ENCODE data around the gene AP2A1.

DNA sequence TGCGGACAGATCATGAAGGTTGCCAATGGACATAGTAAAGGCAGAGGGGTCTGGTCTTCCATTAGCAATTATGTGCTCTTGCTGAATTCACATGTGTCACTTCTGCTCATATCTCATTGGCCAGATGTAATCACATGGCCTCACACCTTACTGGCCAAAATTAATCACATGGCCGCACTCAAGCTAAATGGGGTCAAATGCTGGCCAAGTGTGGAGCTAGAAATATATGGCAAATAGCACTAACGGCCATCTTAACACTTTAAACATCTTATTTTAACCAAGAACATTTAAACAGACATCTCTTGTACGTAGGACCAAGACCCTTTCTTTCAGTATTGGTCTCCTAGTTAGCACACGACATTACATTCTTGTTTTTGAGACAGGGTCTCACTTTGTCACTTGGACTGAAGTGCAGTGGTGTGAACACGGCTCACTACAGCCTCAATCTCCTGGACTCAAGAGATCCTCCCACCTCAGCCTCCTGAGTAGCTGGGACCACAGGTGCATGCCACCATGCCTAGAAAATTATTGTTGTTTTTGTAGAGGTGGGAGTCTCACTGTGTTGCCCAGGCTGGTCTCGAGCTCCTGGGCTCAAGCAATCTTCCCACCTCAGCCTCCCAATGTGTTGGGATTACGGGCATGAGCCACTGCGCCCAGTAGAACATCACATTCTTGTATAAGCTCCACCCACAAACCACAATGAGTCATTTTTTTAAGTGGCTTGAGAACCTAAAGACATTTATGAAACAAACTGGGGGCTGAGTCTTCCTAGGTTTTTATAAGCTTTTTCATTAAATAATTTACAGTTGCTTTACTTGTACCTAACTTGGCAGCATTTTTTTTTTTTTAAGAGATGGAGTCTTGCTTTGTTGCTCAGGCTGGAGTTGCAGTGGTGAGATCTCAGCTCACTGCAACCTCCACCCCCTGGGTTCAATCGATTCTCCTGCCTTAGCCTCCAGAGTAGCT, 81.2 kb downstream of the AP2A1 start:
- TF ChIP-seq, protein P1, sequence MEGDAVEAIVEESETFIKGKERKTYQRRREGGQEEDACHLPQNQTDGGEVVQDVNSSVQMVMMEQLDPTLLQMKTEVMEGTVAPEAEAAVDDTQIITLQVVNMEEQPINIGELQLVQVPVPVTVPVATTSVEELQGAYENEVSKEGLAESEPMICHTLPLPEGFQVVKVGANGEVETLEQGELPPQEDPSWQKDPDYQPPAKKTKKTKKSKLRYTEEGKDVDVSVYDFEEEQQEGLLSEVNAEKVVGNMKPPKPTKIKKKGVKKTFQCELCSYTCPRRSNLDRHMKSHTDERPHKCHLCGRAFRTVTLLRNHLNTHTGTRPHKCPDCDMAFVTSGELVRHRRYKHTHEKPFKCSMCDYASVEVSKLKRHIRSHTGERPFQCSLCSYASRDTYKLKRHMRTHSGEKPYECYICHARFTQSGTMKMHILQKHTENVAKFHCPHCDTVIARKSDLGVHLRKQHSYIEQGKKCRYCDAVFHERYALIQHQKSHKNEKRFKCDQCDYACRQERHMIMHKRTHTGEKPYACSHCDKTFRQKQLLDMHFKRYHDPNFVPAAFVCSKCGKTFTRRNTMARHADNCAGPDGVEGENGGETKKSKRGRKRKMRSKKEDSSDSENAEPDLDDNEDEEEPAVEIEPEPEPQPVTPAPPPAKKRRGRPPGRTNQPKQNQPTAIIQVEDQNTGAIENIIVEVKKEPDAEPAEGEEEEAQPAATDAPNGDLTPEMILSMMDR (IDR thresholded peaks at IDR 0.05) = no peak
- no peak for TF ChIP-seq POLR2A (IDR thresholded peaks at IDR 0.05)
